HG03571 (cell line): ENCODE measurements around the gene MGAT5B.

Source experiments
- ATAC-seq: cut with Tn5 transposase; IDR thresholded peaks from one replicate; pipeline ENCODE4 v1.9.1; 2021; ENCODE audit not compliant: unreplicated experiment

The MGAT5B gene

DNA sequence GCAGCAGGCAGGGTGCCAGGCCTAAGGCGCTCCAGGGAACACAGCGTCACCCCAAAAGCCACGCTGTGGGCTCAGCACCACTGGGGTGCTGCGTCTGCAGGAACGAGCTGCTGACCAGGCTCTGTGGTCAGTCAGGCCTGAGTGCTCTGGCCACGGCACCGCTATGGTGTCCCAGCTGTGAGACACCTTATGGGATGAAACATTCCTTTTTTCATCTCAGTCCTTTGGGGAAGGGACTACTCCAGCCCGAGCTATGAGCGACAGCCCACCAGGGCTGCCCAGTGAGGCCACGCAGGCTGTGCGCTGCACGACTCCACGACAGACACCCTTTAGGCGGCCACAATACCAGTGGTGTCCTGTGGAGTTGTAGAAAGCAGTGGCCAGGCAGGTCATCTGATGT, 11.1 kb downstream of the MGAT5B start:
- ATAC-seq, result no peak

GRCh38 chr17:76879691-76880090, 11.5 kb downstream of the MGAT5B start:
- ATAC-seq, result no peak

DNA sequence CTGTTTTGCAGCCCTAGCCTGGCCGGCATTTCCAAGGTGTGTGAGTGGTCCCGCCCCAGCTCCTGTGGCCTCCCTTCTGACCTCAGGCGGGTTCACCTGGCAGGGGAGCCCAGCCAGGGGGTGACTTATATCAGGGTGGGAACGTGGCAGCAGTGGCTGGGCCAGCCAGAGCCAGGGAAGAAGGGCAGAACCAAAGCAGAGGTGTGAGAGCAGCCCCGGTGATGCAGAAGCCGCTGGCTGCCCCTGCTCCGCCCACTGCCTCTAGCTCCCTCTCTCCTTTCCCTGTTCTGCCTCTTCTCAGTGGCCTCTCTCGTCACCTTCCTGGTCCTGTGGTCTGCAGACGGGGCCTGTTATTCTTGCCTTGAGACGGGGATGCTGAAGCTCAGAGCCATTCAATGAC, 12.1 kb downstream of the MGAT5B start:
- ATAC-seq, result no peak

DNA sequence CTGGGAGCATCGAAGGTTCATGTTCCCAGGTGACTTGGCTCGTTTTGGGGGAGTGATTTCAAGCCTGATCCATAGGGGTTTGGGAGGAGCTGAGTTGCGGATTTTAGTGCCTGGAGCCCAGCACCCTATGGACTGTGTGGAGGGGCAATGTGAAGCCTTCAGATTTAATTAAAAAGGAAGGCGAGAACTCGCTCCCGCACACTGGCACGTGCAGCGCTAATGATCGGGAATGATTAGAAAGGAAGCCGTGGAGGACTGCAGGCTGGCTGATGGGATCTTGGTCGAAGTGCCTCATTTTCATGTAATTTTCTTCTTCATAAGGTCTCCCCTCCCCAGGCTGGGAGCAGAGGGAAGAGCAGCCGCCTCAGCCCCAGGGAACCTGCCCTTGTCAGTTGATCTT, 12.8 kb downstream of the MGAT5B start:
- ATAC-seq, result no peak

DNA sequence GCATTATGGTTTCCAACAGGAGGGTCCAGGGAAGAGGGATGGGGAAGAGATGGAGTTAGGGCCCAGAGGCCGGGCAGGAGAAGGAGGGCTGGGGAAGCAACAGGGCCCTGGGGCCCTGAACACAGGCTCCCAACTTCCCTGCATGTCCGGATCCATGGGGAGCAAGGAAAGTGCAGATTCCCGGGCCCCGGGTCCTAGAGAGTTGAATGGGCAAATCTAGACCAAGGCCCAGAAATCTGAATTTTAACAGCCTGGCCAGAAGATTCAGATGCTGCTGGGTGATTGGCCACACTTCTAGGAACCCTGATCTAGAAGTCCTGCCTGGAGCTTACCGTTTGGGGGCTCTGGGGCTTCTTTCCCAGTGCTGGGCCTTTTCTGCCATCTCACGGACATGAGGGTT, 13.2 kb downstream of the MGAT5B start:
- no peak for ATAC-seq

DNA sequence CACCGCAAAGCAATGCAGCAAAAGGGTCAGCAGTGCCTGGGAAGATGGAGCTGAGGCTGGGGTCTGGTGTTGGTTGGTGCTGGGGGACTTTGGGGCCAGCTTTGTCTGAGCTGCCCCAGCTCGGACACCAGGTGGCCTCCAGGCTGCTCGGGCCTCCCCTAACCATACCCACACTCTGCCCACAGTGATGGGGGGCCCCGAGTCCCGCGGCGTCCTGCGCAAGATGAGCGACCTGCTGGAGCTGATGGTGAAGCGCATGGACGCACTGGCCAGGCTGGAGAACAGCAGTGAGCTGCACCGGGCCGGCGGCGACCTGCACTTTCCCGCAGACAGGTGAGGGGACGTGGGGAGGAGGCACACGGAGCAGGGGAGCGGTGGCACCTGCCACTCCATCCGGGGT, 13.8 kb downstream of the MGAT5B start:
- no peak for ATAC-seq

DNA sequence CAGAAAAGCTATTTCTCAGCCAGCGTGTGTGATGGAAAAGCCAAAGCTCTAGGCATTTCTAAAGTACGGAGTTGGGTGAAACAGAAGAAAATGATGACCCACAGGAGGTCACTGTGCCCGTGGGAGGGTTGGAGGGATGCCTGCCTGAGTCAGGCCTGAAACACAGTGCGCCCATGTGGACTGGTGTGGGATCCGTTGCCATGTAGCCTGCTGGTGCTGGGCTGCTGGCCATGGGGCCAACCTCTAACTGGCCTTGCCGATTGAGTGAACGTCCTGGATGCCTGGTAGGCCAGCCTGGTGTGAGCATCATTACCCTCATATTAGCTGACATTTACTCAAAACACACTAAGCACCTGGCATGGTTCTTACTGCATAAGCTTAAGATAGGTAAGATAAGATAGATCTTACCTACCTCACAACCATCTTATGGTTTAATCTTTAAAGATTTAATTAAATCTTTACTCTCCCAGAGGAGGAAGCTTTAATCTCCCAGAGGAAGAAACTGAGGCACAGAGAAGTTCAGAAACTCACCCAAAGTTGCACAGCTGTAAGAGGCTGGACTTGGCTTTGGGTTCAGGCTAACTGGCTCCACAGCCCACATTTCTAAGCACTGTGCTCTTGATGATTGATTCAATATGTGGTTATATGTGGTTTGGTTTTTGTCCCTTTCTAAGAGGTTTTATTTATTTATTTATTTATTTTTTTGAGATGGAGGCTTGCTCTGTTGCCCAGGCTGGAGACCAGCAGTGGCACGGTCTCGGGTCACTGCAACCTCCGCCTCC, 15.7 kb downstream of the MGAT5B start:
- no peak for ATAC-seq

DNA sequence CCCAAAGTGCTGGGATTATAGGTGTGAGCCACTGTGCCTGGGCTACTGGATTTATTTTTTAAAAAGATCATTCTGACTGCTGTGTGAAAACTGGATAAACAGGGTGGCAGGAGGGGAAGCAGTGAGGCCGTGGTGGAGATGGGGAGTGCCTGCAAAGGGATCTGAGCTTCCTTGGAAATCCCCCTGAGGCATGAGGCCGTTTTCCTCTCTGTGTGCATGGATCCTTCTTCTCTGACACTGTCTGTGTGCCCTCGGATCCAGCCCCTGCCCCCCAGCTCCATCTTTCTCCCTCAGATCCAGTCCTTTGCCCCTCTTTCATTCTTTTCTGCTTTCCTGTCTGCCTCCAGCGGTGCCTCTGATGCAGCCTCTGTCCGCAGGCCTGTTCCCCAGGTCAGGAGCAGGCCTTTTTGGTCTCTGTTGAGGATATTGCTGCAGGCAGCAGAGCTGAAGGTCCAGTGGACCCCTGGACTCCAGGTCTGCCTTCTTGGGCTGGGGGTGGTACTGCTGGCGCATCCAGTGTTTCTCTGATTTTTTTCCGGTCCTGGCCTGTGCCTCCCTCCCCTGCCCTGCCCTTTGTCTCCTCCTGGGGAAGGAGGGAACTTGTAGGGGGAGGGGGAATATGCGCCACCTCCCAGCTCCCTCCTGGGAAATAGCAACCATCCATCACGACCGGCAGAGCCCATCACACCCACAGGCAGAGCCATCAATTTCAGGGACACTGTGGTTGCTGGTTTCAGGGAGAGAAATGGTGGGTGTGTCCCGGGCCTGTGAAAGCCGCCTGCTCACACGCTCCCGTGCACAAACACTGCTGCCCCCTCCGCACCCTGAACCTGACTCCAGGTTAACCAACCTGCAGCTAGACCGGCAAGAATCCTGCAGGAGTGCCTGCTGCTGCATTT, 17.0 kb downstream of the MGAT5B start:
- no peak for ATAC-seq

- ATAC-seq, result no peak
These were observed 17.7 kb downstream of the MGAT5B start for GRCh38 chr17:76885894-76886290.

GRCh38 chr17:76886395-76886794, 18.2 kb downstream of the MGAT5B start:
- no peak for ATAC-seq

GRCh38 chr17:76887802-76888201, 19.6 kb downstream of the MGAT5B start:
- ATAC-seq, result no peak

DNA sequence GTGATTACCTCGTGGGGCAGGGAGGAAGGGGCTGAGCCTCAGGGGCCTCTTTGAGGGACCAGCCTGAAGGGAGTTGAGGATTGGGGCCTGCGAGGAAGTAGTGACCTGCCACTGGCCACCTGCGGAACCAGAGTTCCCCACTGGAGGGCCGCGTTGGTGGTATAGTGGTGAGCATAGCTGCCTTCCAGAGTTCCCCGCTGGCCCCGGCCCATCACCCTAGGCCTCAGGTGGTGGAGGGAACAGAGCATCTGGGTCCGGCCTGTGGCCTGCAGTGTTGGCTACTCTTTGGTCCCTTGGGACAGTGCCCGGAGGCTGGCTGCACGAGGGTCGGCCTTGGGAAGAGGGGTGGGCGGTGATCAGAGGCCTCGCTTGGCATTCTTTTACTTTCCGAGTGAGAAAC, 20.5 kb downstream of the MGAT5B start:
- no peak for ATAC-seq

- ATAC-seq, result no peak
These were observed 21.1 kb downstream of the MGAT5B start for GRCh38 chr17:76889323-76889722.

DNA sequence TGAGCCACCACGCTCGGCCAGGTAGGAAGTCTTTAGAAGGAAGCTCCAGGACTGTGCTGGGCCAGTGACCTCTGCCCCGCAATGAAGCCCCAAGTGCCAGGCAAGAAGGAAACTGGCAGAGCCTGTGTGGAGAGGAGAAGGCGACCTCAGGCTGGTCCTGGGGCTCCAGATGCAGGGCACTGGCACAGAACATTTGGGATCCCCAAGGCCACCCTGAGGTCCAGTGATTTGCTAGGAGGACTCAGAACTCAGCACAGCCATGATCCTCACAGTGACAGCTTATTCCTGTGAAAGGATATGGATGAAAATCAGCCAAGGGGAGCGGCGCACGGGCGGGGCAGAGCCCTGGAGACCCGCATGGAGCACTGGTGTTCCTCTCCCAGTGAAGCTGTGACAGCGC, 24.1 kb downstream of the MGAT5B start:
- ATAC-seq, result no peak

DNA sequence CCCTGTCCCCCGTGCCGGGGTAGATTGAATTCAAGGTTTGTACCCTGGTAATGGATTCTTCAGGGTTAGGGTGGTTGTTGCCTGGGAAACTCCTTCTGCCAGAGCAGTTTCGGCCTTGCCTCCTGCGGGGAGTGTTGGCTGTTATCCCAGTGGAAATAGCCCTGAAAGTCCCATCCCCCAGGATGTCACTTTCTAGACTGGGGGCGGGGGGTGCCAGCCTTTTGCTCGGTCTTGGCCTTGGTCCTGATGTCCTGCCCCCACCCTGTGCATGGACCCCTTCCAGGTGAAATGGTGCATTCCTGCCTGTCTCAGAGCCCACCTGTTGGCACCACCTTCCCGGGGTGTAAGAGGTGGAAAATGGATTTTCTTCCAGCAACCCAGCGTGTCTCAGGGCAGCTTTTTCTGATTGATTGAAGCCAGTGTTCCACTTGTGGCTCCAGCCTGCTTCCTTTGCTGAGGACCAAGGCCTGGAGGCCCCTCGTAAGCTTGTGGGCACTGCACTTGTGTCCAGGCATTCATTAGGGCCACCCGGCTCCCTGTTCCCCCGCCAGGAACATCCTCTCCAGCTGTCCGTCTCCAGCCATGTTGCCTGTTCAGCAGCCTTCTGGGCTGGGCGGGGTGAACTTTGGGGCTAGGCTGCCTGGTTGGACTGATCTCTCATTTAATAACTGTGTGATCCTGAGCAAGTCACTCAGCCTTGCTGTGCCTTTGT, 25.6 kb downstream of the MGAT5B start:
- ATAC-seq, result no peak

DNA sequence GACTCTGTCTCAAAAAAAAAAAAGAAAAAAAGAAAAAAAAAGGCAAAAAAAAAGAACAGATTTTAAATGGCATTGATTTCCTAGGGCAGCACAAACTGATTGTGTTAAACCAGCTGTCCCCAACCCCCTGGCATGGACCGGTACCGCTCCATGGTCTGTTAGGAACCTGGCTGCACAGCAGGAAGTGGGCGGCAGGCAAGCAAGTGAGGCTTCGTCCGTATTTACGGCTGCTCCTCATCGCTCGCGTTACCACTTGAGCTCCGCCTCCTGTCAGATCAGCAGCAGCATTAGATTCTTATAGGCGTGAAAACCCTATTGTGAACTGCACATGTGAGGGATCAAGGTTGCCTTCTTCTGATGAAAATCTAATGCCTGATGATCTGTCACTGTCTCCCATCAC, 26.6 kb downstream of the MGAT5B start:
- ATAC-seq, result no peak

GRCh38 chr17:76897023-76897422, 28.8 kb downstream of the MGAT5B start:
- ATAC-seq, result no peak

DNA sequence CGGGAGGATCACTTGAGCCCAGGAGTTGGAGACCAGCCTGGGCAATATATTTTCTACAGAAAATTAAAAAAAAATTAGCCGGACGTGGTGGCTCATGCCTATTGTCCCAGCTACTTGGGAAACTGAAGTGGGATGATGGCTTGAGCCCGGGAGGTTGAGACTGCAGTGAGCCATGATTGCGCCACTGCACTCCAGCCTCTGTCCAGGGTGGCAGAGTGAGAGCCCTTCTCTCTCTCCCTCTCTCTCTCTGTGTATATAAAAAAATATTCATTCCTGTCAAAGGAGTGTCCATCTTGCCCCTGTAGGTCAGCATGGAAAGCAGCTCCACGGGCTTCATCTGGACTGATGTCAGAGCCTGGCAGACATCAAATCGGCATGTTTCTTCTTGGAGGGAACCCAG, 31.2 kb downstream of the MGAT5B start:
- ATAC-seq, result no peak

DNA sequence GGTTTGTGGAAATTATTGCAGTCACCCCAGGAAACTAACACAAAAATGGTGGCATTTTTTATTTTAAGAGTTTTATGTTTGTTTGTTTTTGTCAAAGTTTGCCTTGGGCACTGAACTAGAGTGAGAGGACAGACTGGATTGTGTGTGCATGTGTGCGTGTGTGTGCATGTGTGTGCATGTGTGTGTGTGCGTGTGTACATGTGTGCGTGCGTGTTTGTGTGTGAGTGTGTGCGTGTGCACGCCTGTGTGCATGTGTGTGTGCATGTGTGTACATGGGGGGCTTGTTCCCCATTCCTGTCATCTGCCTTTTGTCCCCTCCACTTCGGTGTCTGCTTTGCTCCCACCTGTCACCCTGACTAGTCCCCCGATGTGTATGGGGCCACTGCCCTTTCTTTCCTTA, 32.5 kb downstream of the MGAT5B start:
- ATAC-seq, result no peak

DNA sequence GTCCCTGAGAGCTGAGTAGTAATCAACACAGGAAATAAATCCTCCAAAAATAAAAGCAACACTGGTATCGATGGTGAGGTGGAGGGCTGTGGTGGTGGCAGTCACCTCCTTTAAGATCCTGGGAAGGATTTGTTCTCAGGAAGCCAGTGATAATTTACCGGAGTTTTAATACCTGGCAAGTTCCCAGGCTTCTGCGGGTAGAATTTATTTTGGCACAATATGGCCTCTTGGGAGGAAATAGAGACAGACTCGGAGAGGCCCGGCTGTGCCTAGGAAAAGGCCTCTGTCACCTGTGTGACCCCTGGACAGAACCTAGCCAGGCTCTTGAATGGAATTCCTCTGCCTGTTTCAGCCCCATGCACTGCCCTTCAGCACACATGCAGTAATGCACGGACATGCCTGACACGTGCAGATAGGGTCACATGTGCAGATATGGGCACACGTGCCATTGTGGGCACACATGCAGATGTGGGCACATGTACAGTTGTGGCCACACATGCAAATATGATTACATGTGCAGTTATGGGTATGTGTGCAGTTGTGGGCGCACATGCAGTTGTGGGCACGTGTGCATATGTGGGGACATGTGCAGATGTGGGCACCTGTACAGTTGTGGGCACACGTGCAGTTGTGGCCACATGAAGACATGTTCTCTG, 33.5 kb downstream of the MGAT5B start:
- no peak for ATAC-seq

DNA sequence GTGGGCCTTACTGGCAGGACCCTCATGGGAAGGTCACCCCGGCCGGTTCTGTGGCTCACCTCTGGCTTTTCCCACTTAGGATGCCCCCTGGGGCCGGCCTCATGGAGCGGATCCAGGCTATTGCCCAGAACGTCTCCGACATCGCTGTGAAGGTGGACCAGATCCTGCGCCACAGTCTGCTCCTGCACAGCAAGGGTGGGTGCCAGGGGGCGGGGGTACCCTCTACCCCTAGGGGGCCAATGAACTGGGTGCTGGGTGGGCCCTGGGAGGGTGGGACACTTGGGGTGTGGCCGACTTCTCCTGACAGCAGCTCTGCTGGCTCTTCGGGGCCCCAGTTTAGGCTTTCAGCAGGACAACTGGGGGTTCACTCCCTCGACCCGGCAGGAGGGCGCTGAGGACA, 34.3 kb downstream of the MGAT5B start:
- no peak for ATAC-seq
